CD8-positive, alpha-beta memory T cell (primary cell): ENCODE data around the gene SIGLEC1. TPM values are rescaled to one million over a fixed set of nuclear protein-coding genes. Genes with fewer than 3 reads are reported as not detected.

Experiments used
- CTCF ChIA-PET: fragments of 350-600 bp; sonication (Branson Sonifier 250); formaldehyde crosslinking; loops from one replicate; lab custom pipeline; 2021; ENCODE audit warnings: antibody characterized with exemption; lab: Charles Lee
- POLR2A ChIA-PET: fragments of 350-600 bp; sonication (Branson Sonifier 250); formaldehyde crosslinking; loops from one replicate; lab custom pipeline; 2021; ENCODE audit warnings: antibody characterized with exemption; lab: Charles Lee
- DNase-seq, 5 donors: peaks; one replicate each; pipeline versions ENCODE4 v3.0.0 to v3.0.0-alpha.2; 2020 to 2022; ENCODE audit warnings: mixed read lengths in 1 of 5
- H3K27ac ChIP-seq: one replicate; pipeline ENCODE4 v1.7.0; 2013; ENCODE audit warnings: low read depth, mild to moderate bottlenecking, low read length, moderate library complexity
- H3K27me3 ChIP-seq: 2 replicates; pipeline ENCODE4 v1.7.0; 2013; ENCODE audit warnings: low read length, mild to moderate bottlenecking; ENCODE audit not compliant: insufficient read depth, poor library complexity, severe bottlenecking
- H3K36me3 ChIP-seq: 2 replicates; pipeline ENCODE4 v1.7.0; 2013; ENCODE audit warnings: mild to moderate bottlenecking, low read length, moderate library complexity; ENCODE audit not compliant: insufficient read depth
- H3K4me1 ChIP-seq: 2 replicates; pipeline ENCODE4 v1.7.0; 2013; ENCODE audit warnings: mild to moderate bottlenecking, low read length, moderate library complexity; ENCODE audit not compliant: insufficient read depth
- H3K4me3 ChIP-seq: 2 replicates; pipeline ENCODE4 v1.7.0; 2013; ENCODE audit warnings: mild to moderate bottlenecking, low read length
- H3K9me3 ChIP-seq: 2 replicates; pipeline ENCODE4 v1.7.0; 2013; ENCODE audit warnings: mild to moderate bottlenecking, low read length
- H3K27ac Mint-ChIP-seq, 8 donors: one replicate each; pipeline ENCODE4 v1.8.0; 2020 to 2021; ENCODE audit warnings: mixed read lengths in 8 of 8, mild to moderate bottlenecking in 6 of 8, inconsistent platforms in 3 of 8, moderate library complexity in 3 of 8
- H3K27me3 Mint-ChIP-seq, 2 donors: one replicate each; pipeline ENCODE4 v1.8.0; 2020 to 2021; ENCODE audit warnings: mixed read lengths in 2 of 2, mild to moderate bottlenecking in 1 of 2, moderate library complexity in 1 of 2
- H3K36me3 Mint-ChIP-seq, 3 donors: one replicate each; pipeline ENCODE4 v1.8.0; 2020 to 2021; ENCODE audit warnings: mixed read lengths in 3 of 3, inconsistent platforms in 1 of 3, mild to moderate bottlenecking in 1 of 3
- H3K4me1 Mint-ChIP-seq, 3 donors: one replicate each; pipeline ENCODE4 v1.8.0; 2020 to 2021; ENCODE audit warnings: mixed read lengths in 3 of 3, inconsistent platforms in 1 of 3, mild to moderate bottlenecking in 1 of 3
- H3K4me3 Mint-ChIP-seq, 7 donors: one replicate each; pipeline ENCODE4 v1.8.0; 2020 to 2021; ENCODE audit warnings: mixed read lengths in 7 of 7, mild to moderate bottlenecking in 6 of 7, moderate library complexity in 4 of 7, inconsistent platforms in 2 of 7
- H3K9me3 Mint-ChIP-seq, 5 donors: one replicate each; pipeline ENCODE4 v1.8.0; 2020 to 2022; ENCODE audit warnings: mixed read lengths in 5 of 5, mild to moderate bottlenecking in 3 of 5, moderate library complexity in 2 of 5, inconsistent platforms in 1 of 5
- polyA plus RNA-seq: library from polyadenylated mRNA; unstranded; fragments of 300-500 nt; fragmentation: Illumina TruSeq; gene quantifications from one replicate; pipeline ENCODE4 v1.2.3, GENCODE V29; 2021
- total RNA-seq, 2 experiments: library from RNA; stranded (reverse); gene quantifications; one replicate each; pipeline ENCODE4 v1.2.3, GENCODE V29; 2021

The SIGLEC1 gene
- total and polyA plus RNA-seq, 3 experiments from 2014 or later = 0.18 to 0.24 TPM; not detected in 1

GRCh38 chr20:3678198-3678597, 34.2 kb downstream of the SIGLEC1 start:
- H3K4me1 ChIP-seq = no peaks in the 10 kb centered on the region
- Mint-ChIP-seq H3K27ac (no peak overlapping the region), H3K27me3 (peaks cover 44 to 58% of the 10 kb centered on the region in 2 donors), H3K36me3 (no peaks in the 10 kb centered on the region), H3K4me1 (peaks cover 0 to 17% (median 6%) of the 10 kb centered on the region in 3 donors), H3K4me3 (no peak overlapping the region), H3K9me3 (no peaks in the 10 kb centered on the region)
- no peak for DNase-seq
- peaks cover 11% of the 10 kb centered on the region for H3K27me3 ChIP-seq
- no peak overlapping the region for H3K4me3 ChIP-seq
- ChIA-PET CTCF (interaction anchor here (0.9 to 2.1 kb wide), 2 partner anchors 9 to 33 kb away, joined by 3 to 13 read pairs; no protein-coding TSS in a partner anchor), POLR2A (no interaction called here)
- H3K27ac ChIP-seq = no peak overlapping the region
- H3K9me3 ChIP-seq = no peaks in the 10 kb centered on the region
- no peaks in the 10 kb centered on the region for H3K36me3 ChIP-seq

- H3K27ac Mint-ChIP-seq = no peak overlapping the region
- no peak overlapping the region for H3K4me3 ChIP-seq
- peaks cover 0 to 20% (median 8%) of the 10 kb centered on the region in 3 donors for H3K4me1 Mint-ChIP-seq
- H3K27me3 Mint-ChIP-seq = peaks cover 46 to 61% of the 10 kb centered on the region in 2 donors
- no peak for DNase-seq
- H3K27ac ChIP-seq = no peak overlapping the region
- H3K4me3 Mint-ChIP-seq = no peak overlapping the region
- H3K36me3 ChIP-seq = no peaks in the 10 kb centered on the region
- no peaks in the 10 kb centered on the region for H3K36me3 Mint-ChIP-seq
- ChIA-PET CTCF (interaction anchor here (1.3 to 2.1 kb wide), 6 partner anchors 8 to 408 kb away, joined by 4 to 13 read pairs (median 8); no protein-coding TSS in a partner anchor), POLR2A (no interaction called here)
- H3K4me1 ChIP-seq = no peaks in the 10 kb centered on the region
- H3K9me3 ChIP-seq = no peaks in the 10 kb centered on the region
- peaks cover 0 to 2% (median 0%) of the 10 kb centered on the region in 5 donors for H3K9me3 Mint-ChIP-seq
- H3K27me3 ChIP-seq = peaks cover 11% of the 10 kb centered on the region
These were observed 34.7 kb downstream of the SIGLEC1 start for GRCh38 chr20:3677733-3678132.

- Mint-ChIP-seq H3K9me3 (peaks cover 0 to 2% (median 0%) of the 10 kb centered on the region in 5 donors), H3K36me3 (no peaks in the 10 kb centered on the region), H3K4me3 (no peak overlapping the region), H3K27ac (peak overlapping the region in 1 of 8 donors; percentile 41), H3K4me1 (peaks cover 0 to 23% (median 10%) of the 10 kb centered on the region in 3 donors), H3K27me3 (peaks cover 51 to 60% of the 10 kb centered on the region in 2 donors)
- Histone ChIP-seq H3K4me3 (no peak overlapping the region), H3K36me3 (no peaks in the 10 kb centered on the region), H3K27me3 (peaks cover 21% of the 10 kb centered on the region), H3K27ac (no peak overlapping the region), H3K9me3 (no peaks in the 10 kb centered on the region), H3K4me1 (no peaks in the 10 kb centered on the region)
- POLR2A ChIA-PET = no interaction called here
- CTCF ChIA-PET = interaction anchor here (1.0 to 1.8 kb wide), 4 partner anchors 9 to 93 kb away, joined by 3 to 11 read pairs (median 5); partner anchors contain the start of gene ADISSP
- no peak for DNase-seq
These were observed 37.2 kb downstream of the SIGLEC1 start for GRCh38 chr20:3674995-3675900.

GRCh38 chr20:3674447-3674846, 38.0 kb downstream of the SIGLEC1 start:
- H3K4me1 ChIP-seq = no peaks in the 10 kb centered on the region
- no peak overlapping the region for H3K27ac Mint-ChIP-seq
- no peak overlapping the region for H3K27ac ChIP-seq
- H3K4me1 Mint-ChIP-seq = peaks cover 0 to 24% (median 12%) of the 10 kb centered on the region in 3 donors
- H3K27me3 ChIP-seq = peaks cover 21% of the 10 kb centered on the region
- H3K9me3 Mint-ChIP-seq = peaks cover 0 to 2% (median 0%) of the 10 kb centered on the region in 5 donors
- ChIA-PET CTCF (interaction anchor here (1.4 kb wide), 1 partner anchor 8 kb away, joined by 5 read pairs; no protein-coding TSS in a partner anchor), POLR2A (no interaction called here)
- no peak overlapping the region for H3K4me3 Mint-ChIP-seq
- peaks cover 52 to 63% of the 10 kb centered on the region in 2 donors for H3K27me3 Mint-ChIP-seq
- H3K36me3 ChIP-seq = no peaks in the 10 kb centered on the region
- no peak for DNase-seq
- no peak overlapping the region for H3K4me3 ChIP-seq
- H3K36me3 Mint-ChIP-seq = no peaks in the 10 kb centered on the region
- H3K9me3 ChIP-seq = no peaks in the 10 kb centered on the region

- peaks cover 50 to 62% of the 10 kb centered on the region in 2 donors for H3K27me3 Mint-ChIP-seq
These were observed 39.0 kb downstream of the SIGLEC1 start for GRCh38 chr20:3673221-3674070.

GRCh38 chr20:3672547-3673171, 39.7 kb downstream of the SIGLEC1 start:
- ChIA-PET POLR2A (no interaction called here), CTCF (interaction anchor here (0.8 to 1.3 kb wide), 3 partner anchors 37 to 412 kb away, joined by 3 to 4 read pairs (median 3); no protein-coding TSS in a partner anchor)
- H3K27ac ChIP-seq = no peak overlapping the region
- Mint-ChIP-seq H3K4me3 (peak overlapping the region in 2 of 7 donors; percentile 37 to 55), H3K36me3 (no peaks in the 10 kb centered on the region), H3K27ac (no peak overlapping the region), H3K27me3 (peaks cover 54 to 67% of the 10 kb centered on the region in 2 donors), H3K4me1 (peaks cover 0 to 27% (median 14%) of the 10 kb centered on the region in 3 donors), H3K9me3 (peaks cover 0 to 2% (median 0%) of the 10 kb centered on the region in 5 donors)
- H3K4me1 ChIP-seq = no peaks in the 10 kb centered on the region
- peaks cover 11% of the 10 kb centered on the region for H3K27me3 ChIP-seq
- no peaks in the 10 kb centered on the region for H3K36me3 ChIP-seq
- H3K4me3 ChIP-seq = no peak overlapping the region
- DNase-seq = no peak
- H3K9me3 ChIP-seq = no peaks in the 10 kb centered on the region

More at GRCh38 chr20:3673221-3674070, 39.0 kb downstream of the SIGLEC1 start:
- Mint-ChIP-seq H3K4me1 (peaks cover 0 to 24% (median 14%) of the 10 kb centered on the region in 3 donors), H3K27ac (no peak overlapping the region), H3K4me3 (peak overlapping the region in 2 of 7 donors; percentile 37 to 55), H3K9me3 (peaks cover 0 to 2% (median 0%) of the 10 kb centered on the region in 5 donors), H3K36me3 (no peaks in the 10 kb centered on the region)
- CTCF ChIA-PET = interaction anchor here (1.0 to 1.3 kb wide), 2 partner anchors 36 to 411 kb away, joined by 3 to 4 read pairs; no protein-coding TSS in a partner anchor
- H3K4me1 ChIP-seq = no peaks in the 10 kb centered on the region
- no peak overlapping the region for H3K27ac ChIP-seq
- H3K36me3 ChIP-seq = no peaks in the 10 kb centered on the region
- H3K4me3 ChIP-seq = no peak overlapping the region
- H3K27me3 ChIP-seq = peaks cover 19% of the 10 kb centered on the region
- POLR2A ChIA-PET = no interaction called here
- DNase-seq = no peak
- no peaks in the 10 kb centered on the region for H3K9me3 ChIP-seq

GRCh38 chr20:3671986-3672546, 40.3 kb downstream of the SIGLEC1 start:
- POLR2A ChIA-PET = no interaction called here
- H3K36me3 Mint-ChIP-seq = no peaks in the 10 kb centered on the region
- CTCF ChIA-PET = interaction anchor here (0.8 to 1.3 kb wide), 2 partner anchors 183 to 413 kb away, joined by 3 to 4 read pairs; no protein-coding TSS in a partner anchor
- Histone ChIP-seq H3K4me1 (no peaks in the 10 kb centered on the region), H3K27ac (no peak overlapping the region), H3K4me3 (no peak overlapping the region), H3K27me3 (peaks cover 11% of the 10 kb centered on the region), H3K36me3 (no peaks in the 10 kb centered on the region), H3K9me3 (no peaks in the 10 kb centered on the region)
- peaks cover 54 to 66% of the 10 kb centered on the region in 2 donors for H3K27me3 Mint-ChIP-seq
- peaks cover 0 to 2% (median 0%) of the 10 kb centered on the region in 5 donors for H3K9me3 Mint-ChIP-seq
- H3K4me3 Mint-ChIP-seq = peak overlapping the region in 1 of 7 donors; percentile 29
- H3K4me1 Mint-ChIP-seq = peaks cover 4 to 32% (median 19%) of the 10 kb centered on the region in 3 donors
- DNase-seq = no peak
- no peak overlapping the region for H3K27ac Mint-ChIP-seq
